Stimulated activated CD8-positive, alpha-beta memory T cell treated with anti-CD3 and anti-CD28 coated beads, Interleukin-4, amount 100 ng/mL, for 48 hours (primary cell): ENCODE measurements around the gene NUP98.

Experiments
- DNase-seq: peaks from one replicate; pipeline ENCODE4 v3.0.0-alpha.2; 2020

The NUP98 gene

DNA sequence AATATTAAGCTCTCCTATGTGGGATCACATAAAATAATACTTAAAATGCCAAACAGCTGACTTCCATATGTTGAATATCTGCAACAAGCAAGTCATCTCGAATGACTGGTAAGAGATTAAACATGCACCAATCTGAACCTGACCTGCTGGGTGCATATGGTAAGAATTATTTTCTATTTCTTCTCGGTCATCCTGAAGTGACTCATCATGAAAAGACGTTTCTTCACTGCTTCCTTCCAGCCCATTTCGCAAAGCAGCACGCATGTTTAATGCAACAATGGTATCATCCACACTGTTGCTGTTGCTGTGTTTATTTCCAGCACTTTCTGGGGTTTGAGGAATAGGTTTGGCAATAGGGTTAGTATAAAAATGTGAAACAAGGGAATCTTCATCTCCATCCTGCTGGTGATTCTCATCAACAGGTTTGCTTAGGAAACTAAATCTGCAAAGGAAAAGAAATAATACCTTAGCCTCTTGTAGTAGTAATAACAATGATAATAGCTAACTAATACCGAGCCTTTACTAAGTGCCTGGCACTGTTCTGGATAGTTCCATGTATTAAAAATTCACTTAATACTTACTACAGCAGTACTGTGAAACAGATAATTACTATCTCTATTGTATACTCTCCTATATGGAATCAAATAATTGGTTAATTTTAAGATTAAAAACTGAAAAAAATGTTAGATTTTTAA lies 74.2 kb downstream of the NUP98 start:
- no peak for DNase-seq

DNA sequence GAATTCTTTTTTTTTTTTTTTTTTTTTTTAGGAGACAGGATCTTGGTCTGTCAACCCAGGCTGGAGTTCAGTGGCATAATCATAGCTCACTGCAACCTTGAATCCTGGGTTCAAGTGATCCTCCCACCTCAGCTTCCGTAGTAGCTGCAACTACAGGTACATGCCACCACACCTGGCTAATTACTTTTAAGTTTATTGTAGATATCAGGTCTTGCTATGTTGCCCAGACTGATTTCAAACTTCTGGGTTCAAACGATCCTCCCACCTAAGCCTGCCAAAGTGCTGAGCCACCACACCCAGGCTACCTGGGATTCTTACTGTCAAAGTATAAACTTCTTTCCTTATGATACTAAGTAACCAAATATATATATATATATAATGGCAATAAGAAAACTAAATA lies 75.3 kb downstream of the NUP98 start:
- DNase-seq = no peak

DNA sequence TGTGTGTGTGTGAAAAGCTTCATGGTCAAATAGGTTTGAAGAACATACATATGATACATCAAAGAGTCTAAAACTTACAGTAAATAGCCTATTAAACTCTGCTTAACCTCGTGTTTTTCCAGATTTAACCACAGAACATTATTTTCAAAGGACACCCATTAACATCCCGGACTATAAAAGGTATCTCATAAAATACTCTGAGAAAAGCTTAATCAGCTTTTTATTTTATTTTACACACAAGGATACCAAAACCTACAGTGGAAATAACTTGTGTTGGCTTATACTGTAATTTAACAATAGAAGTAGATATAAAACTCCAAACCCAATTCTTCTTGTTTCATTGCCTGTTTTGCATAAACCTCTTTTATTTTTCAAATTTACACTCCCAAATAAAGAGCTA lies 76.4 kb downstream of the NUP98 start:
- DNase-seq = no peak

DNA sequence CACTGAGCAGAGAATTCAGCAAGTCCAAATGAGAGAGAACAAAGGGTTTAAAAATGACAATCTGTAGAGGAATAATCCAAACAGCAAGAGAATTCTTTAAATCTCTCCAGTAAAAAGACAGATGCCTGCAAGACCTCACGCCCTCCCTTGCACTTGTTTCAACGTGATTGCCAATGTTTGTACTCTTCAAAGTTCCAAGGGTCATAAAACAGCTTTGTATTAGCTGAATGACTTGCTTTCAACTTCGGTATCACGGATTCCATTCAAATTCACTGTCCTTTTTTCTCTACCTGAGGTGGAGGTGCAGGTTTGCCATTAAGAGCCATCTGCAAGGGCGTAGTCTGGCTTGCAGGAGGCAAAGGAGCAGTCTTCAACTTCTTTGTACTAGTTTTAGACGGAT lies 85.1 kb downstream of the NUP98 start:
- DNase-seq = no peak

DNA sequence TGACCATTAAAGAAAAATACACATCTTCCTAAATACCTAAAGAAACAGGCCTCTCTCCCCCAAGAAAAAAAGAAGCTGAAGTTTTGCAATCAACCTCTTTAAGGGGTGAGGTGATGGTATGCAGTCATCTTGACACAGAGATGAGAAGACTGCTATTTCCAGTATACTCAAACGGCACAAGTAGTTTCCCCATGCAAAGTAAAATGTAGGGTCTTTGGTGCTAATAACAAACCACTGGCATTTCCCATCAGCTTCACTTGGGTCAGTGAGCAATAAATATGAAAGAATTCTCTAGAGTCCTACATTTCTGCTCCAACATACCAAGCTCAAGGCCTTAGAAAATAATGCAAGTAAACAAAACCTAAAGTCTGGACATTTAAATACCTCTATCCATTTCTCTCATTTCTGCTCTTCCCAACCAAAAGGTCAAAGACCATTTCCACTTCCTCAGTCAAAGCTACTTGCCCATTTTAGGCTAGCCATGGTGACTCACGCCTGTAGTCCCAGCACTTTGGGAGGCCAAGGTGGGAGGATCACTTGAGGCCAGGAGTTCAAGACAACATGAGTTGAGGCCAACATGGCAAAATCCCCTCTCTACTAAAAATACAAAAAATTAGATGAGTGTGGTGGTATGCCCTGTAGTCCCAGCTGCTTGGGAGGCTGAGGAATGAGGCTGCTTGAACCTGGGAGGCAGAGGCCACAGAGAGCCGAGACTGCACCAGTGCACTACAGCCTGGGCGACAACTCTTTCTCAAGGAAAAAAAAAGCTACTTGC lies 86.7 kb downstream of the NUP98 start:
- DNase-seq = no peak

DNA sequence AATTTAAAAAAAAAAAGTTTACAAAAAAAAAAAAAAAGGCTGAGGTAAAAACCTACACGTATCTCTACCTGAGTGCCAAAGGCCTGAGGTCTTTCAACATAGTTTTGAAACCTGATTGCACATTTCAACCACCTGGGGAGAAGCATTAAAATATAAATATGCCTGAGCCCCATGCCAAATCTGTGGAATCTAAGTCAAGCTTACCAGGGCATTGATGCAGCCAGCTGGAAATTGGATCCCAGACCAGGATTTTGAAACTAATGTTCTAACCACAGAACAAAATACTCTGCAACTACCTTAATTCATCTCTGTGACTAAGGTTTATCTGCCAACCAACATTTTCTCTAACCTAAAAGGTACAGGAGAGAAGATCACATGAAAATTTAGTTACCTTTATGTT lies 87.4 kb downstream of the NUP98 start:
- DNase-seq = no peak

DNA sequence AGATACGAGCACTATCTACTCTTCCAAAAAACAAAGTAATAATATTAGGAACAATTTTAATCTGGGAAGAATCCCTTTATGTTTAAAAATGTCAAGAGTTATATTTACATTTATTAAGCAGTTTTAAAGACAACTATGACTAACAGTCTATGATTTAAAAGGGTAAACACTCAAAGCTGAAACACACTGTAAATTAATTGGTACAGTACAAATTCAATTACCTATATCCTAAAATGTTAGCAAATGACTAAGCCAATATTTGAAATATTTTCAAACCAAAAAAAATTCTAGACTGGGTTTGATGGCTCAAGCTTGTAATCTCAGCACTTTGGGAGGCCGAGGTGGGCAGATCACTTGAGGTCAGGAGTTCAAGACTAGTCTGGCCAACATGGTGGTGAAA lies 90.2 kb downstream of the NUP98 start:
- no peak for DNase-seq

DNA sequence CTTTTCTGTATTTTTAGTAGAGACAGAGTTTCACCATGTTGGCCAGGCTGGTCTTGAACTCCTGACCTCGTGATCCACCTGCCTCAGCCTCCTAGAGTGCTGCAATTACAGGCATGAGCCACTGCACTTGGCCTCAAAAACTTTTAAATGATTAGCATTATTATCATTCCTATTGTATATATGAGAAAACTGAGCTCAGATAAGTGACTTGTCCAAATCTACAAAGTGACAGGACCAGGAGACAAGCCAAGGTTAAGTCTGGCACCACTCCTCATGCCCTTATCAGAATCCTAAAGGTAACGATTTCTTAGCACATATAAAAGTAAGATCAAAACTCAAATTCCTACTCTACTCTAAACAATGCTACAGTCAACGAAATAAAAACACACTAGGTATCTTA lies 94.0 kb downstream of the NUP98 start:
- no peak for DNase-seq

DNA sequence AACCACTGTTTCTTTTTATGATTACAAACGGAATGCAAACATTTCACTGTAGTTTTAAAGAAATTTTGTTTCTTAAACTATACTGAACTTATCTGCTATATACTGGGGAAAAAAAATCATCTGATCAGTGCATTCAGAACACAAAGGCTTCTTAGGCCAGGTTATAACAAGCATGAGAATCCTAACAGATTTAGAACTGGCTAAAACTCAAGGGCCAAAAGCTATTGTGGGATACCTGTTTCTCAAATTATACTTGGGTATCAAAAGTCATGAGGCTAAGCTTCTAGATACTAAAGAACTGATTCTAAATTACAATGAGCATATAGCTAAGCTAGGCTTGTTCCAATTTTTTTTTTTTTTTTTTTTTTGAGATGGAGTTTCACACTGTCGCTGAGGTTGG lies 96.4 kb downstream of the NUP98 start:
- no peak for DNase-seq

DNA sequence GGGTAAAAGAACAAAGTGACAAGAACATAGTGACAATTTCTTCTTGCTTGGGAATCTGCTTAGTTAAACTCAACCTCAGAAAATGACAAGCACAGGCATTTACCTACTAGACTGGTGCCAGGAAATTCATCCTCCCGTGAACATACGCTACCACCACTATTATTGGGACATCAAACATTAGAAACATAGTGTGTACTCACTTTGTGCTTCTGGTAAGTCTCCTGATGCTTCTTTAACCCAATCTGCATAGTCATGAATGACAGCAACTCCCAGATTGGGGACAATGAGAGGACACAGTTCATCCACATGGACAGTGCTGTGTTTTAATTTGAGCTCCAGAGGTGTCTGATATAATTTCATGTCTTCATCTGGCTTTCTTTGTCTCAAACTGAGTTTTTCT lies 96.9 kb downstream of the NUP98 start:
- DNase-seq = no peak

DNA sequence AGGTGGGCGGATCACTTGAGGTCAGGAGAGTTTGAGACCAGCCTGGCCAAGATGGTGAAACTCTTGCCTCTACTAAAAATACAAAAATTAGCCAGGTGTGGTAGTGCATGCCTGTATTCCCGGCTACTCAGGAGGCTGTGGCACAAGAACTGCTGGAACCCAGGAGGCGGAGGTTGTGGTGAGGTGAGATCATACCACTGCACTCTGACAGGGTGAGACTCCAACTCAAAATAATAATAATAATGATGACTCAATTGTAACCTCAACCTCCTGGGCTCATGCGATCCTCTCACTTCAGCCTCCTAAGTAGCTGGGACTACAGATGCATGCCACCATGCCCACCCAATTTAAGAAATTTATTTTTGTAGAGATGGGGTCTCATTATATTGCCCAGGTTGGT lies 110.6 kb downstream of the NUP98 start:
- no peak for DNase-seq

DNA sequence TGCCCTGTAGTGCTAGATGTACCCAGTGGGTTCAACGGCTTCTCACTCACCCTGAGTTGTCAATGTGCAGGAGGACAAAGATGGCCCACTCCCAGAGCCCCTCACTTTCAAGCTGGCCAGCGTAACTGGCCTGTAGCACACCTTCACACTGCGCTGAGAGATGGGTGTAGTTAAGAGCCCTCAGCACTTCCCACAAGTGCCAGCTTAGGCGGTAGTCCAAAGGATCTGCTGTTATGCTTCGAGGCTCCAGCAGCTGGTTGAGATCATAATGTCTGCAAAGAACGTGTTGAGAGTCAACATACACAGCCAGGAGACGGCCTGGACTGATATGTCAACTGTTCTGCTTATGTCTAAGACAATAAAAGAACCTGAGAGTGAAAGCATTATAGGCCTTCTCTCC lies 111.4 kb downstream of the NUP98 start:
- DNase-seq = no peak

DNA sequence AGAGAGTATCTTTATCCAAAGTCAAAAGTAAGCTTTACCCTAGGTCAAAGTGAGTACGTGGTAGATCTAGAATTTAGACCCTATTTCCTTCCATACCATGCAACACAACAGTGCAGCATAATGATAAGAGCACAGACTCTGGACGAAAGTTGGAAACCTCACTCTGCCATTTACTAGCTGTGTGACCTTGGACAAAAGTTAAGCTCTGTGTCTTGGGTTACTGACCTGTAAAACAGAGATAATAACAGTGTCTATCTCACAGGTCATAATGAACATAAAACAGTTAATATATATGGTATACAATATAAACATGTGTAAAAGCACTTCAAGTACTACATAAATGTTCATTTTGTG lies 112.6 kb downstream of the NUP98 start:
- DNase-seq = no peak

DNA sequence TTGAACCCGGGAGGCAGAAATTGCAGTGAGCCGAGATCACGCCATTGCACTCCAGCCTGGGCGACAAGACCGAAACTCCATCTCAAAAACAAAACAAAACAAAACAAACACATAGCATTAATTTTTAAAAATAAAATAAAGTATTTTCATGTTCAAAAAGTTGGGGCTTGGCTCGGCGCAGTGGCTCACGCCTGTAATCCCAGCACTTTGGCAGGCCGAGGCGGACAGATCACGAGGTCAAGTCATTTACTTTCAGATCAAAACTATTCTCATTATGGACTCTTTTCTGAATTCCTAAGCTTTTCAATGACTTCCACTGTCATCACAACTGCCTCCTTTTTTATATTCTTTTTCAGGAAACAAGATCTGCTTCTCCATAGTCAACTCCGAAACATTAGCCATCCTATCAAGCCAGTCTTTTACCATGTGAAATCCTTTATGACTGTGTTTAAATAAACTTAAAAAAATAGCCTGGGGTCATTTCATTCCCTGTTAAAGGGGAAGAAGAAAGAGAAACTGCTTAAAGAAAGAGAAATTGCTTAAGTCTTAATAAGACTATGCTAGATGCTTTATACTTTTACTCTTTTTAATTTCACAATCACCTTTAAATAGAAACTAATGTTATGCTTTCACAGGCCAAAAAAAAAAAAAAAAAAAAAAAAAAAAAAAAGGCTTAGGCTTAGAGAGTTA lies 113.1 kb downstream of the NUP98 start:
- no peak for DNase-seq

DNA sequence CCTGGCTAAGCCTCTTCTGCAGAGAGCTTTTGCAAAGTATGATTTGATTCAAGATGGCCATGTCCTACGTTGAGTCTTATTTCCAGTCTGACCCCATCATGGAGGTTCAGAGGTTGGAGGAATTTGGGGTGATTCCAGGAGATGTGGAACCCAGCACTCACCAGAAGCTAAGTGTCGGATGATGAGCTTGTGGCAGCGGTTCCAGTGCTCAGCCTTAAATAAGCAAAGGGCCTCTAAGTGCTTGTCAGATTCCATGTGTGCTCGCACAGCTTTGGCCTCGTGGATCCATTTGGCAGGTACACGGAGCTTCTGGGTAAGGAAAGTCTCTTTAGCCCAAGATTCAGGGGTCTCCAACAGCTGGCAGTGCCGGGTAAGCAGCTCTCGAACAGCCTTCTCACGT lies 114.3 kb downstream of the NUP98 start:
- DNase-seq = no peak

DNA sequence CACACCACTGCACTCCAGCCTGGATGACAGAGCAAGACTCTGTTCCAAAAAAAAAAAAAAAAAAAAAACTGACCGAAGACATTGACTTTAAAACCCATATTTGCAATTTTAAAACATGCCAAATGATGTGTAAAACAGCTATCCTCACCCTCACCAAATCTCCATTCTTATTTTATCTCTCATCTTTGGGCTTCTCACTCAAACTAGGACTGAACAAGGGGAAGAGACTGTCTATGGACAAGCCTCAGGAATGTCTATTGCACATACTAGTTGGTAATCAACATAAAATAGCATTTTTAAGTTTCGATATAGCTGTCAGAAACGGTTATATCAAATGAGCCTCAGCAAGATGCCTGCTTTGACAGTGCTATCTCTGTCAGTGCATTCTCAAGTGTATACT lies 118.3 kb downstream of the NUP98 start:
- no peak for DNase-seq

DNA sequence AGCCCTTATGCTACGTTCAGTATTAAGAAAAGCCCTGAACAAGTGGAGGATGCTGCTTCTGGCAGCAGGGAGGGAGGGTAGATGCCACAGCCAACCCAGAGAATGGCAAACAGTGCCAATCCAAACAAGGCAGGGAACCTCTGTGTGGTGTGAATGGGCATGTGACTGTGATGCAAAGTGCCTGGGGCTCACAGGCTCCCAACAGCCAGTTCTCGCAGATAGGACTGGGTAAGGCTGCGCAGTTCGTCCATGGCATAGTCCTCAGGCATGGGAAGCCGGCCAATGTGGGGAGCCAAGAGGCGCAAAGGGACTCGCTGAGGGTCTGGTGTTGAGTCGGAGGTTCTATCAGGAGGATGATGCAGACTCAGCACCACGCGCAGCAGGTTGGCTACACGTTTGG lies 121.4 kb downstream of the NUP98 start:
- no peak for DNase-seq

DNA sequence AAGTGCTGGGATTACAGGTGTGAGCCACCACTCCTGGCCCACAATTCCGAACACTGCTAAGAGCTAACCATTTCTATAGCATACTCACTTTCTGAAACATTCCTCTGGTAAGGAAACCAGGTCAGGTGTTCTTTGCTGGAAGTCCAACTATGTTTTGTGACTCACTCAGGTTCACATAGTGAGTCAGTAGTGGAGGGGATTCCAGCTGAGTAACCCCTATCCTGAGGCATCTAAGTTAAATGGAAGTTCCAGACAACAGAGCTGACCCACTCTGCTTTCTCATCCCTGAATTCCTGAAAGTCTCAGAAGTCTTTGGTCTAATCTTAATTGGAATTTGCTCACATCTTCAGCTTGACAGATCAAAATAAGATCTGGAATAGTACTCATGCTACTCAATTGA lies 123.2 kb downstream of the NUP98 start:
- DNase-seq = no peak

DNA sequence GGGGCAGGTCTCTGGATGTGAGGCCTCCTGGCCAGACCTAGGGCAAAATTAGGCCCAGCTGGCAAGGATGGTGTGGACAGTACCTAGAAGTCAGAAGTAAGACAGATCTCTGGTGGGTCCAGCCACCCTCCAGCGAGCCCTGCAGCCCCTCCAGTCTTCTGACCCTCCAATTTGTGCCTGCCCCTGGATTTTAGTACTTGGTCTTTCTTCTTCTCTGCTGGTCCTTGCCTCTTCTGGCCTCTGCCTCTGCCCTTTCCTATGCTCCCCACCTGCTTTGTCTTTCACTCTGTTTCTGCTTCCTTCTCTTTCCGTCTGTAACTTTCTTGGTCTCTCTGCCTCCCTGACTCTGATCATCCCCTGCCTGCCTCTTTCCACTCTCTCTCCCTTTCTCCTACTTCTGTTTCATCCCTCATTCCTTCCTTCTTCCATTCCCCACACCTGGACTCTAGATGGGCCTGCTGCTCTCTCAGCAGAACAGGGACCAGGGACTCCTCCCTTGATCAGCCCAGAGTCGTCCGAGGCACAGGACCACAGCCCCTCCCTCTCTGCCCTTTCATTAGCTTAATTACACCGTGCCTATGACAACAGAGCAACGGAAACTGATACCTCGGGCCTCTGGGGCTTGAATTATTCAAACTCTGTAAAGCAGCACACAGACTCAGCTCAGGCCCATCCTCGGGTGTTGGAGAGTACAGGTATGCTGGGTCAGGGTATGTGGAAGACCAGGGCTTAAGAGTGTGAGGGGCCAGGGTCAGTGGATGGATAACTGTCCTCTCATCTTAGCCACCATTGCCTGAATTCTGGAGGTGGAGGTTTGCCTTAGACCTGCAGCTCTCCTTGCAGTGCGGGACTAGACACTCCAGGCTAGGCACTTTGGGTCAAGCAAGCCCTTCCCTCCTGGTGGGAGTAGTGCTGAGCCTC lies 125.8 kb downstream of the NUP98 start, which contains the start of gene CHRNA10:
CHRNA10 (minus strand) TSS at position 51 of the 921 bp plus-strand sequence. CDS start 72 bp downstream, outside the sequence.
- DNase-seq = no peak

DNA sequence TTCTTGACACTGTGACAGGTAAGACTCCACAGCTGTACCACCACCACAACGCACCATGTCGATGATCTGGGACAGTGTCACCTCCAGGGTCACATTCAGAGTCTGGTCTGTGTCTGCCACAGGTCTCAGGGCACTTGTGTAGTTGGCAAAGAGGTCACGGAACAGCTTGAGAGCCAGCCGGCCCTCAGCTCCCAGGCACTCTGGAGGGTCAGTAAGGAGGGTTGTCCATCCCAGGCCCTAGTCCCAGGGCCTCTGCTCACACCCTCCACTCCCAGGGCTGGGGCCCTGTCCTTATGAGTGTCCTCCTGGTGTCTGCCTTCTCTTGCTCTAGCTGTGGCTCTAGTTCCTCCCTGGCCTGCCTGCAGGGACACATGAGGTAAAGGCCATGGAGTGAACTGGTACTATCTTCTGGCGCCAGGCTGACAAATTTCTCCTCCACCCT lies 127.6 kb downstream of the NUP98 start:
- DNase-seq = no peak

DNA sequence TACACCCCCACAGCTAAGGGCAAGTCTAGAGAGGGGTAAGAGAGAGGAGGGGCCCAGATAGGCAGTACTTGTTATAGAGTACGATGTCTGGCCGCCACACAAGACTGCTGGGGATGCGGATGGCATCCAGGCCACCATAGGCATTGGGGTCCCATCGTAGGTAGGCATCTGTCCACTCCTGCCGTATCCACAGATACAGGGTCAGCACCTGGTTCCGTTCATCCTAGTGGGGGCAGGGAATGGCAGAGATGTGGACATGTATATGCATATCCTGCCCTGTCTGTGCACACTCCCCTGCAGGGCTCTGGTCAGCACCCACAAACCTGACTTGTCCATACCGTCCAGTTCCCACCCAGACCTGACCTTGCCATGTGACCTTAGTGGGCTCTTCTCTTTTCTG lies 128.2 kb downstream of the NUP98 start:
- DNase-seq = no peak

DNA sequence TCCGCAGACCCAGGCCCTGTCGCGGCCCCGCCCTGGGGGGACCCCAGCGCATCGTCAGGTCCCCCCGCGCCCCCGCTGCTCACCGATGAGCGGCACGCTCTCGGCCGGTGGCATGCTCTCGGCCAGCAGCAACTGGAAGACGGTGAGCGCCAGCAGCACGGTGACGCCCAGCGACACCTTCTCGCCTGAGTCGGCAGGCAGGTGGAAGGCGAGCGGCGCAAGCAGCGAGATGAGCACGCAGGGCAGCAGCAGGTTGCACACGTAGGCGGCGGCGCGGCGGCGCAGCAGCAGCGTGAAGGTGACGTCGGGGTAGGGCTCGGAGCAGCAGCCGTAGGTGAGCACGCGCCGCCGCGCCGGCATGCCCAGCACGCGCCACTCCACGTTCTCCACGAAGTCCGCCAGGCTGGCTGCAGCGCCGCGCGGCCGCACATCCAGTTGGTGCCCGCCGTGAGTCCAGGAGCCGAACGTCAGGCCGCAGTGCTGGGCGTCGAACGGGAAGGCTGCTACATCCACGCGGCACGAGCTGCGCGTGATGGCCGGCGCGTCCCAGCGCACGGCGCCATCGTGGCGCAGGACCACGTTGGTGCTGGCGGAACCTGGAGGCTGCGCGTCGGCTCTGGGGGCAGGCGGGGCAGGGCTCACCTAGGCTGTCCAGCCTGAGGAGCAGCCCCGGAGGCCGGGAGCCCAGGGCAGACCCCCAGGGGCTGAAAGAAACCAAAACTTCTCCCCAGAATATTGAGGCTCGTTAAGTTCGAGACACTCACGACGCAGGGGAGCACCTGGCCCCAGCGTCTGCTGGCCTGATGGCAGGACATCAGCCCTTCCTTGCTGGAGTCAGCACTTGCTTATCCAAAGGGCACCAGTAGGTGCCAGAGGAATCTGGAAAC lies 130.0 kb downstream of the NUP98 start:
- DNase-seq = no peak
